T-helper 2 cell (primary cell): Measurements from ENCODE around the gene HLA-DMA.

Experiments
- DNase-seq, 5 experiments: peaks; one replicate each; pipeline versions ENCODE4 v3.0.0 to v3.0.0-alpha.2; 2012 to 2022

Gene HLA-DMA

DNA sequence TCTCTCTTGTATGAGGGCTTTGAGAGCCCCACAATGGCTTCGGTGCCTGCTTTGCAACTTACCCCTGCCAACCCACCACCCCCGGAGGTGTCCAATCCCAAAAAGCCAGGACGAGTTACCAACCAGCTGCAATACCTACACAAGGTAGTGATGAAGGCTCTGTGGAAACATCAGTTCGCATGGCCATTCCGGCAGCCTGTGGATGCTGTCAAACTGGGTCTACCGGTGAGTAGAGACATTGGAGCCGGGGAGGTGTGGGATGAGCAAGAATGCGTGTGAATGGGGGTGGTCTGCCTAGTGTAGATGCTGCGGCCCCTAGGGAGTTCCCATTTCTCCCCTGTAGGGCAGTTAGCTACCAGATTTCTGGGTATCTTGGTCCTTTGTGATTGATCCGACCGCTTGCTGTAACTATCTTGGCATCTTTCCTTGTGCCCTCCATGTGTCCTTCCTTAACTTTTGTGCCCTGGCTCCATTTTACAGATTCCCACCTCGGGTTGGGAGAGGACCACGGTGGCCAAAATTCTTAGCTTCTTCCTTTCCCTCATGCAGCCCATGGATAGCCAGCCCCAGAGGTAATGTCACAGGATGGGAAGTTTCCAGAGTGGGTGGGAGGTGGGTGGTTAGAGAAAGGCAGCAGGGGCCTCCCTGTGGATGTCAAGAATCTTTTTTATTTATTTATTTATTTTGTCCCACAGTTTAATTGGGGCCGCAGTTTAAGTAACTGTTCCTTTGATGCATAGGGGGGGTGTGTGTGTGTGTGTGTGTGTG, 21.8 kb upstream of the HLA-DMA start:
- DNase-seq = no peak

- peak in 3 of 5 experiments; percentile 24 to 73 (median 47) for DNase-seq
Observed at GRCh38 chr6:32974016-32974333, 21.1 kb upstream of the HLA-DMA start.

GRCh38 chr6:32973144-32974015, 20.5 kb upstream of the HLA-DMA start:
- peak in 4 of 5 experiments; percentile 29 to 62 (median 58) for DNase-seq

GRCh38 chr6:32972353-32973143, 19.7 kb upstream of the HLA-DMA start:
- peak; percentile 29 to 60 (median 46) for DNase-seq

DNA sequence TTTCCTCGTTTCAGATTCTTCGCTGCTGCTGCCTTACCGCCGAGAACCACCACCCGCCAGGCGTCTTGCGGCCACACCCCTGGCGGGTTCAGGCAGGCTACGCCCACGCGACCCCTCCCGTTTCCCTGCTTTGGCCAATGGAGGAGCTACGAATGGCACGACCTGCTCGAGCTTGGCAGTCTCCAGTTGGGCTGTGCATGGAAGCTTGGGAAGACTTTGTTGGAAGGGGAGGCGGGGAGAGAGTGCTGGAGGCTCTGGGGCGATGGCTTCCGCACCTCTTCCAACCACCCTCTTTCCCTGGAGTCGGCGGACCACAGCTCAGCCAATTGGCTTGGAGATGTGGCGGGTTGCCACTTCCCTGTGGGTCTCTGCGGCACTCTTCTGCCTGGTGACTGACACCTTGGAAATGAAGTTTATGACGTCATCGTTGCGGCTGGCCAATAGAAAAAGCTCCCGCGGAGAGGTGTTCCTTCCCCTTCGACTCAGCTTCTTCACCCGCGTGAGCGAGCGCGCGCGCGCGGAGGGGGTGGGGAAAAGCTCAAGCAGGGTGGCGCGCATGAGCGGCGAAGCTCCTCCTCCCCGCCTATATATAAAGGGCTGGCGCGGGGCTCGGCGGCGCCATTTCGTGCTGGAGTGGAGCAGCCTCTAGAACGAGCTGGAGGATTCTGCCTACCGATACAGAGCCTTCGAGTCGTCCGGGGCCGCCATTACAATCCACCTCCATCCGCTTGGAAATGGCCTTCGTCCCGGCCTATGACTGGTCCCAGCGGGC, 18.9 kb upstream of the HLA-DMA start:
- DNase-seq = peak; percentile 98 to 100 (median 99)

- DNase-seq = no peak
Observed at GRCh38 chr6:32971242-32971580, 18.3 kb upstream of the HLA-DMA start.

DNA sequence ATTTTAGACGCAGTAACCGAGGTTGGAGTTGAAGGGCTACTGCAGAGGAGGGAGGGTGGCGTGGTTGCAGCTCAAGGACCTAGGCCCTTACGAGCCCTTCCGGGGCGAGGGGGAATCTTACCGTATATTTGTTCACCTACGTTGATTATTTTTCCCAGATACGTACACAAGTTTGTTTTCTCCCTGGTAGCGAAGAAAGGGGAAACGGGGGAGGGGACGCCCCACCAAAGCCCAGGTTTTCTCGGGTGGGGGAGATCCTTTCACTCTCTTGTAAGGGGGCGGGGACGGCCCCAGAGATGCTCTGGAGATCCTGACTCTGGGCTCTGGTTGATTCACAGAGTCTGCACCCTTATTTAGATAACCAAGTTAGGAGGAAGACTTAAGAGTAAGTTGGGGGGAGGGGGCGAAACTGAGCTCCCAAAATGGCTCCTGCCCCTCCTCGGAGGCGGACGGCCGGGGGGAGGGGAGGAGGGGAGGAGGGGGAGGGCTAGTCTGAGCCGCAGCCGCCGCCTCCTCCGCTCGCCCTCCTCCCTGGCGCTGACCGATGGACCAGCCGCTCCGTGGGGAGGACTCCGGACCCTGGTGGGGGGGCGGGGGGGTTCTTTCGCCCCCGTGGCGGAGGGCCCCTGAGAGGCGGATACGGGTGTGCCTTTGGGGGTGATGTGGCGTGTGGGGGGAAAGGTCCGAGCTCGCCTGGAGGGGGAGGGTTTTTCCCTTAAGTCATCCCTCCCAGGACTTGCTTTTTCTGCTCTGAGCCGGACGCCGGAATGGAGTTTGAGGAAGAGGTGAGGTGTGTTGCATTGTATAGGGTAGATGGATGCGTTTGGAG, 17.7 kb upstream of the HLA-DMA start:
- peak; percentile 25 to 90 (median 57) for DNase-seq

GRCh38 chr6:32969685-32970412, 17.0 kb upstream of the HLA-DMA start:
- DNase-seq = peak; percentile 29 to 86 (median 60)

DNA sequence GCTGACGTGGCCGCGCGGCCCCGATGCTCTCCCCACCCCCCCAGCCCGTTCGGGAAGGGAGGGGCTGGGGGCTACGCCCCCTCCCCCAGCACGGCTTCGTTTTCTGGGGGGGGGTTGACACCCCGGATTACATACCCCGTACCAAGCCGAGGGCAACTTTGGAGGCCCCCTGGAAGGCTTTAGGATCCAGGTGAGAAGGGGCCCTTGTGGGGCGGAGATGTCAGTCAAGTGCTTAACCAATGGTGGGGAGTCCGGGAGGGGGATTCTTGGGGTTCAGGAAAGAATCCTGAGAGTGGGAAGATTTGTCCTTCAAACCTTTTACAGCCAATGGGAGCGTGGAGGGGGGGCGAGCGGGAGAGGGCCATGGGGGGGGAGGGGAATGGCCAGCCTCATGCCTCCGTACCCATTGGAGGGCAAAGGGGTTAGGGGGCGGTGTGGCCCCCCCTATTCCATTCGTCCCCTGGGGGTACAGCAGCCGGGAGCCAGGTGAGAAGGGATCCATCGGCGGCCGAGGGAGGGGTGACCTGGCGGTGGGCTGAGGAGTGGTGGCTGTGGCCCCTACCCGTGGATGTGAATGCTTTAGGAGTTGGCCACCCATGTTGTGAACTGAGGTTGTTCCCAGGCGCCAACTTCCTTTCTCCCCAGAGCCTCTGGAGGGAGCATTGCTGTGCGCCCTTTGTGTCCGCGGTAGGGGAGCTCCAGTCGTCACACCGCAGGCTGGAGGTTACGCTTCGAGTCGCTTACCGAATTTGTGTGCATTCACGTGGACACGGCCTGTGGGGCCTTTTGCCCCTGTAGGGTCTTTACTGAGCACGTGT, 16.2 kb upstream of the HLA-DMA start:
- DNase-seq = peak in 4 of 5 experiments; percentile 38 to 82 (median 49)

DNA sequence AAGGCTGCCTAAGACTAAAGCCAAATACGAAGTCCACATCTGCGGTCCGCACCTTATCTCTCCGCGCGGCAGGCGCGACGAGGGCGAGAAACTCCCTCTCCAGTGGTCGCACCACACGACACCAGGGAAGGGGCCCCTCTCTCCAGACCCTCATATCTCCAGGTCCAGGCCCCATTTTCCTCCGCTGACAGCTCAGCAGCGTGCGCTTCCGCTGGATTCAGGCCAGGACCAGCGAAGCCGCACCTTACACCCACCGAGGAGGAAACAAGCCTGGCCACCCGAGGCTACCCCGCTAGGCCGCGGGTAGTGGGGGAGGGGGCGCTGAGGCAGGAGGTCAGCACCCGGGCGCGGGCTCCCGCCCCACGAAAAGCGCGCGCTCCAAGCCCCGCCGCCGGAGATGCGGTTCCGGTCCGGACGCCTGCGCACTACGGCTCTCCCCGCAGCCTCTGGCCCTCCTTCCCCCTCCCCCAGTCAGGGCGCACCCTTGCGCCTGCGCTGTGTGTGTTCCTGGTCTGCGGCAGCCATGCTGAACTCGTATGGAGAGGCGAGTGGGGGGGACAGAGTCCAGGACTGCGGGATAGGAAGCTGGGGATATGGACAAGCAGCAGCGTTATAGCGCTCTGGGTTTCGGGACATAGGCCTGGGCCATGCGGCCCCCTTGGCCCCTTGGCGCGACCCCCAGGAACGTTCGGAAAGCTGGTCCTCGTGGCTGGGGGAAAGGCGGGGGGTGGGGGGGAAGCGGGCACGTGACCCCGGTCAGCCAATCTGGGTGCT, 15.4 kb upstream of the HLA-DMA start, which contains the start of gene BRD2:
Gene BRD2, plus strand, starts transcription at position 502 of the 774 bp plus-strand sequence. CDS start 4,305 bp downstream, outside the sequence.
- peak; percentile 91 to 98 (median 95) for DNase-seq

DNA sequence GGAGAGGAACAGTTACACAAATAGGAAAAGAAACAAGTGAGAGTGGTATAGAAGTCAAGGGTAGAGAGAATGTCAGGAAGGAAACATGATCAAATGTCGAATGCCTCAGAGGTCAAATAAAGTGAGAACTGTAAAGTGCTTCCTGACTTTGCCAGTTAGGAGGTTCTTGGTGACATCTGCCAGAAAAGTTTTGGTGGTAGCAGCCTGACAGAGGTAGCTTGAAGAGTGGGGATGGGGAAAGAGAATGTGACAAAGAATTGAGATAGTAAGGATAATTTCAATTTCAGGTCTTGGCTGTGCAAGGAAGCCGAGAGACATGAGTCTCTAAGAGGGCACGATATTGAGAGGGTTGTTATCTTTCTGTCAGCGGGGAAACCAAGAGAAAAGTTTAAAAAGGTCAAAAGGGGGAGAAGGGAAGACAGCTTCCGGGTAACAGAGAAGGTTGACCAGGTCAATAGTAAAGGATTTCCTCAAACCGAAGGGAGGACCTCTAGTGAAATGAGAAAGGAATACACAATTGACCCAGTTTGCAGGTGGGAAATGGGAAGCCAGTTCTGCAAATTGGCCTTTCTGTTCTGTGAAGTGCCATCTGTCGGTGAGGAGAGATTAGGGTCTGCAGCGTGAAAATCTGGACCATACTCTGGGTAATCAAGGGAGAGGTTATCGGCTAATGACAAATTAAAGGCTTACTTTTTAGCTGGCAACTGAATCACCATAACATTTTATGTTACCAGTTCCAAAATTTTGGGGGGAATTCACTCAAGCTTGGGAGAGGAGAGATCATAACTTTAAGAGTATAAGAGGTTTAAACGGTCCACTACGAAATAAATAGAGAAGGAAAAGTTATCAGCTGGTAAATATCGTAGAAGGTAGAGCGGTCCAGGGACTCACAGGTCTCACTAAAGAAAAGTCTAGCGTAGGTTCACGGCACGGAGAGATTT, 14.5 kb upstream of the HLA-DMA start:
- DNase-seq = peak in 2 of 5 experiments; percentile 28 to 59

- DNase-seq = no peak
Observed at GRCh38 chr6:32964776-32965175, 11.9 kb upstream of the HLA-DMA start.

GRCh38 chr6:32963866-32964265, 11.0 kb upstream of the HLA-DMA start:
- no peak for DNase-seq

- DNase-seq = no peak
Observed at GRCh38 chr6:32962213-32962826, 9.4 kb upstream of the HLA-DMA start.

DNA sequence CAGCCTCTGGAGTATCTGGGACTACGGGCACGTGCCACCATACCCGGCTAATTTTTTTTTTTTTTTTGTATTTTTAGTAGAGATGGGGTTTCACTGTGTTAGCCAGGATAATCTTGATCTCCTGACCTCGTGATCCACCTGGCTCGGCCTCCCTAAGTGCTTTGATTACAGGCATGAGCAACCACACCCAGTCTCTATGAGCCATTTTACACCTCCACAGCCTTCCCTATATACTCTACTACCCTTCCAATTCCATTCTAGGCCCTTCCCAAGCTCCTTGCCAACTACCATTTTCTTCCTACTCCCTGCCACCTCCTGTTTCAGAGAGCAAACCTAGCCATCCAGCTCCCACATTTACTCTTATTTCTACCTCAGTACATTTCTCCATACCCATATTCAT, 7.7 kb upstream of the HLA-DMA start:
- DNase-seq = no peak

DNA sequence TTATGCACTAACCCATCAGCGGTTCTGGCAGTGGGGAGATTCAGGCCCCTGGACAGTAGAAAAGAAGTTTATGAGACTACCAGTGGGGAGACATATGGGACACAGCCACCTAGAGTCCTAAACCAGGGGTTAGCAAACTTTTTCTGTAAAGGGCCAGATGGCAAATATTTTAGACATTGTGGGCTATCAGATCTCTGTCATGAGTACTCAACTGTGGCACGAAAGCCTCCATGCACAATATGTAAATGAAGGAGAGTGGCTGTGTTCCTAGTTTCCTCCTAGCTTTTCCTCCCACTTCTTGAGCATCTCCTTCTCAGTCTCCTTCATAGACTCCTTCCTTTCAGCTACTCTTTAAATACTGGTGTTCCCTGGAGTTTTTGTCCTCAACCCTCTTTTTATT, 3.3 kb upstream of the HLA-DMA start:
- no peak for DNase-seq
